Lung microvascular endothelial cell (primary cell): ENCODE data around the gene STN1. TPM values are rescaled to one million over a fixed set of nuclear protein-coding genes. Genes with fewer than 3 reads are reported as not detected.

Experiments used
- total RNA-seq: library from RNA; depleted of rRNA; stranded (reverse); fragments of >200 nt; gene quantifications from 2 replicates; pipeline ENCODE4 v1.2.1, GENCODE V29; 2014

STN1 gene
- total RNA-seq, 1 donor from 2014 or later, result 31.0 TPM

Other genes with a start within 250 kb of the STN1 start
- gene SH3PXD2A, start 62.6 kb downstream of the STN1 start, total RNA-seq, result 0.99 and 2.0 TPM in 2 replicates
- gene SLK, start 49.0 kb upstream of the STN1 start, total RNA-seq, result 41.4 and 70.4 TPM in 2 replicates
- under 0.01 and 0.44 TPM in 2 replicates for gene COL17A1, start 167.7 kb upstream of the STN1 start, total RNA-seq
- gene SFR1, start 204.0 kb upstream of the STN1 start, total RNA-seq, result 3.4 and 4.1 TPM in 2 replicates